Smooth muscle cell (in vitro differentiated cells): ENCODE results near the gene SLC25A22. TPM values are rescaled to one million over a fixed set of nuclear protein-coding genes. Genes with fewer than 3 reads are reported as not detected.

Source experiments
- DNase-seq: peaks from one replicate; lab custom pipeline; 2025; ENCODE audit not compliant: unreplicated experiment; lab: John Stamatoyannopoulos, UW
- H2AFZ ChIP-seq: fragments of 200-600 bp; sonication (generic); 2 replicates; pipeline ENCODE4 v1.6.0; 2016; ENCODE audit warnings: antibody characterized with exemption, low read depth, mild to moderate bottlenecking
- H3F3A ChIP-seq: fragments of 200-600 bp; sonication (generic); 2 replicates; pipeline ENCODE4 v1.6.0; 2017; ENCODE audit warnings: antibody characterized with exemption, low read depth
- H3K27ac ChIP-seq: fragments of 200-600 bp; sonication (generic); 2 replicates; pipeline ENCODE4 v1.5.1; 2016; ENCODE audit warnings: low read depth, mild to moderate bottlenecking
- H3K27me3 ChIP-seq: fragments of 200-600 bp; sonication (generic); 2 replicates; pipeline ENCODE4 v1.6.1; 2016; ENCODE audit warnings: low read depth, mild to moderate bottlenecking
- H3K36me3 ChIP-seq: fragments of 200-600 bp; sonication (generic); 2 replicates; pipeline ENCODE4 v1.5.1; 2016; ENCODE audit warnings: low read depth
- H3K4me1 ChIP-seq: fragments of 200-600 bp; sonication (generic); 2 replicates; pipeline ENCODE4 v1.5.1; 2016; ENCODE audit warnings: low read depth
- H3K4me2 ChIP-seq: fragments of 200-600 bp; sonication (generic); 2 replicates; pipeline ENCODE4 v1.6.0; 2016; ENCODE audit warnings: mild to moderate bottlenecking
- H3K4me3 ChIP-seq: fragments of 200-600 bp; sonication (generic); 2 replicates; pipeline ENCODE4 v1.5.1; 2016; ENCODE audit warnings: mild to moderate bottlenecking
- H3K79me2 ChIP-seq: fragments of 200-600 bp; sonication (generic); 2 replicates; pipeline ENCODE4 v1.6.0; 2016; ENCODE audit warnings: low read depth, mild to moderate bottlenecking
- H3K9ac ChIP-seq: fragments of 200-600 bp; sonication (generic); 2 replicates; pipeline ENCODE4 v1.6.0; 2016; ENCODE audit warnings: low read depth
- H3K9me3 ChIP-seq: fragments of 200-600 bp; sonication (generic); replicated peaks from 2 replicates; pipeline ENCODE4 v1.5.1; 2016; ENCODE audit warnings: low read depth
- H4K20me1 ChIP-seq: fragments of 200-600 bp; sonication (generic); 2 replicates; pipeline ENCODE4 v1.6.0; 2016; ENCODE audit warnings: low read depth
- CTCF ChIP-seq: fragments of 200-600 bp; sonication (generic); IDR thresholded peaks from 2 replicates; pipeline ENCODE4 v1.5.1; 2017; ENCODE audit warnings: borderline replicate concordance, mild to moderate bottlenecking, antibody characterized with exemption; ENCODE audit not compliant: insufficient read depth, poor library complexity, severe bottlenecking
- WGBS: methylation state at CpG from one replicate; pipeline ENCODE4 v1.1.7; 2016; ENCODE audit warnings: low lambda C conversion rate; 5-methylcytosine and 5-hydroxymethylcytosine counted together
- polyA plus RNA-seq: library from polyadenylated mRNA; unstranded; fragments of >200 nt; fragmentation: Nextera tagmentation; extraction: Ambion mirVana; gene quantifications from 2 replicates; pipeline ENCODE4 v1.2.1, GENCODE V29; 2016
- total RNA-seq: library from RNA; depleted of rRNA; stranded (reverse); fragments of >200 nt; gene quantifications from 2 replicates; pipeline ENCODE4 v1.2.3, GENCODE V29; 2014

Gene SLC25A22
- total and polyA plus RNA-seq, 2 experiments from 2014 or later = 6.9 to 25.2 TPM

DNA sequence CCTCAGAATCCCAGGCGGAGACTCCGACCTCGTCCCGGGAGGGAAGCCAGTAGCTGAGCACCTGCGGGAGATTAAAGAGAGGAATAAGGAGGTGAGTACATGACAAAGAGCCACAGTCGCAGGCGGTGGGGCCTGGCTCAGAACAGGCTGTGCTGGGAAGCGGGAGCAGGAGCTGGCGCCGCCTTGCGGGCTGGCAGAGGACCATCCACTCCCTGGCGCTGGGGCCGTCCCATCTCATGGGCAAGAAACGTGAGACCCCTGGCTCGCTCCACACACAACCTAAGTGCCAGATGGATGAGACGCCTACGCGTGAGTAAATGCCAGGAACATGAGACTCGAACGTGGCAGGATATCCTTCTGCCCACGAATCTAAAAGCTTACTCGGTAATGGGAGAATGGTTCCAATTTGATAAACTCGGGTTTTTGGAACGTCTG is 14.5 kb downstream of the SLC25A22 start:
- H3K27ac ChIP-seq = no peak overlapping the region
- WGBS = 8% methylated on average over 24 of the region's 24 CpGs

GRCh38 chr11:782264-783174 is 15.6 kb downstream of the SLC25A22 start:
- peaks cover 11% of the 10 kb centered on the region for H3K4me1 ChIP-seq
- 85% methylated on average over 34 of the region's 36 CpGs for WGBS
- no peaks in the 10 kb centered on the region for H3K36me3 ChIP-seq
- H3K27me3 ChIP-seq = no peaks in the 10 kb centered on the region
- peaks cover 40% of the 10 kb centered on the region for H4K20me1 ChIP-seq
- H3K9ac ChIP-seq = no peak overlapping the region
- TF ChIP-seq CTCF = no peak
- no peak overlapping the region for H3K4me3 ChIP-seq
- no peak for DNase-seq
- H2AFZ ChIP-seq = no peak overlapping the region
- H3K9me3 ChIP-seq = no peaks in the 10 kb centered on the region
- H3K4me2 ChIP-seq = peak overlapping the region; percentile 63
- no peak overlapping the region for H3K27ac ChIP-seq
- peaks cover 10% of the 10 kb centered on the region for H3K79me2 ChIP-seq
- H3F3A ChIP-seq = no peaks in the 10 kb centered on the region

More for the DNA sequence above, 14.5 kb downstream of the SLC25A22 start:
- H3K27me3 ChIP-seq = no peaks in the 10 kb centered on the region
- H3K79me2 ChIP-seq = no peaks in the 10 kb centered on the region
- H3K36me3 ChIP-seq = no peaks in the 10 kb centered on the region
- DNase-seq = peak; percentile 55
- H4K20me1 ChIP-seq = peaks cover 40% of the 10 kb centered on the region
- TF ChIP-seq CTCF = peak; percentile 61
- peak overlapping the region; percentile 63 for H3K4me2 ChIP-seq
- H3K9me3 ChIP-seq = no peaks in the 10 kb centered on the region
- peaks cover 2% of the 10 kb centered on the region for H3K4me1 ChIP-seq
- H3F3A ChIP-seq = no peaks in the 10 kb centered on the region
- H3K4me3 ChIP-seq = no peak overlapping the region
- no peak overlapping the region for H2AFZ ChIP-seq
- H3K9ac ChIP-seq = no peak overlapping the region

DNA sequence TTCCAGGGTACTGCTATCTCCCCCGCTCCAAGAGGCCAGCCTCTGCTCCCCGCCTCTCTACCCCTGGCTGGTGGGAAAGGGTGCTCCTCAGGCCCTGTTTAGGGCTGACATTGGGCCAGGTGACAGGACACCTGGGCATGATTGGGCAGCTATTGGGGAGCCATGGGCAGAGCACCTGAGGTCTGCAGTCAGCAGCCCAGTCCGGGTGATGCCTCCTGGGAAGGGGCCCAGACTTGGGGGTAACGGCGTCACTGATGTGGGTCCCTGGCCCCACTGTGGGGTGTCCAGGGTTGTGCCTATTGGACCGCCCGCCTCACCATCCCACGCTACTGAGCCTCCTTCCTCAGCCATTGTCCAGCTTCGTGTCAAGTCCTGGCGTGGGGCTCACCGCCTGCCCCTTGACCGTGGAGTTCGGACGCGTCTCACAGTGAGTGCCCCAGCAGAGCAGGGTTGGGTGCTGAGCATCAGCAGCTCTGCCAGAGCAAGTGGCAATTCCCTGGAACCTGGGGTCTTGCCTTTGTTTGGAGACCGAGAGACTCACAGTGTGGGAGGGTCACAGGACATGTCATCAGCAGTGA is 18.0 kb downstream of the SLC25A22 start:
- H3K79me2 ChIP-seq = peaks cover 32% of the 10 kb centered on the region
- no peak overlapping the region for H3K4me3 ChIP-seq
- H3K4me2 ChIP-seq = no peak overlapping the region

More for the DNA sequence above, 18.0 kb downstream of the SLC25A22 start:
- no peaks in the 10 kb centered on the region for H3K36me3 ChIP-seq
- no peaks in the 10 kb centered on the region for H3K27me3 ChIP-seq
- H3F3A ChIP-seq = no peaks in the 10 kb centered on the region
- no peaks in the 10 kb centered on the region for H3K9me3 ChIP-seq
- no peak overlapping the region for H3K27ac ChIP-seq
- no peak overlapping the region for H3K9ac ChIP-seq
- H2AFZ ChIP-seq = no peak overlapping the region
- WGBS = 94% methylated on average over 16 of the region's 16 CpGs
- peaks cover 19% of the 10 kb centered on the region for H3K4me1 ChIP-seq
- no peak for TF ChIP-seq CTCF
- no peak for DNase-seq
- H4K20me1 ChIP-seq = peaks cover 58% of the 10 kb centered on the region
